B cell (primary cell): ENCODE data around the gene MYO1B. TPM values are rescaled to one million over a fixed set of nuclear protein-coding genes. Genes with fewer than 3 reads are reported as not detected.

Experiments used
- ATAC-seq: fragments of 200-7000 bp; cut with Tn5 transposase; one replicate; pipeline ENCODE4 v1.10.0; 2021; ENCODE audit warnings: low read depth, mild to moderate bottlenecking, moderate number of reproducible peaks, moderate library complexity
- CTCF ChIA-PET: fragments of 350-600 bp; sonication (Branson Sonifier 250); formaldehyde crosslinking; loops from one replicate; lab custom pipeline; 2021; ENCODE audit warnings: antibody characterized with exemption, inconsistent platforms; lab: Charles Lee
- POLR2A ChIA-PET: fragments of 350-600 bp; sonication (Branson Sonifier 250); formaldehyde crosslinking; loops from one replicate; lab custom pipeline; 2021; ENCODE audit warnings: antibody characterized with exemption; lab: Charles Lee
- DNase-seq: peaks from one replicate; pipeline ENCODE4 v3.0.0; 2013
- H2AFZ ChIP-seq: 2 replicates; pipeline ENCODE4 v1.6.1; 2012; ENCODE audit warnings: mild to moderate bottlenecking, low read depth, low read length; ENCODE audit not compliant: insufficient read depth, poor library complexity, severe bottlenecking
- H3K27ac ChIP-seq, 2 donors: 1 replicate in 1 of 2; 2 replicates in 1 of 2; pipeline ENCODE4 v1.5.1; 2012 to 2013; ENCODE audit warnings: low read length in 2 of 2, mild to moderate bottlenecking in 2 of 2, moderate library complexity in 1 of 2
- H3K27me3 ChIP-seq, 4 experiments: fragments of 200-600 bp in 1 of 4; sonication (generic) in 1 of 4; replicated peaks in 1 of 4; 1 replicate in 2 of 4; 2 replicates in 2 of 4; pipeline versions ENCODE4 v1.6.1 to v1.7.0; 2013 to 2016; ENCODE audit warnings: low read length in 3 of 4, mild to moderate bottlenecking in 2 of 4, mixed read lengths in 1 of 4, moderate library complexity in 1 of 4; ENCODE audit not compliant: insufficient read depth in 4 of 4, control insufficient read depth in 3 of 4; ENCODE audit errors: control extremely low read depth in 1 of 4
- H3K36me3 ChIP-seq, 2 experiments: replicated peaks in 1 of 2; 1 replicate in 1 of 2; 2 replicates in 1 of 2; pipeline versions ENCODE4 v1.6.1 to v1.7.1; 2013; ENCODE audit warnings: low read length in 1 of 2; ENCODE audit not compliant: insufficient read depth in 2 of 2, control insufficient read depth in 1 of 2; ENCODE audit errors: control extremely low read depth in 1 of 2, extremely low read depth in 1 of 2
- H3K4me1 ChIP-seq, 2 donors: fragments of 200-600 bp in 1 of 2; sonication (generic) in 1 of 2; 1 replicate in 1 of 2; 2 replicates in 1 of 2; pipeline versions ENCODE4 v1.5.1 to v1.6.1; 2013 to 2017; ENCODE audit warnings: low read length in 2 of 2; ENCODE audit not compliant: control insufficient read depth in 2 of 2, insufficient read depth in 2 of 2
- H3K4me2 ChIP-seq: replicated peaks from 2 replicates; pipeline ENCODE3; 2012; ENCODE audit warnings: mild to moderate bottlenecking, low read depth, low read length; ENCODE audit not compliant: poor library complexity, severe bottlenecking
- H3K4me3 ChIP-seq, 5 experiments: fragments of 200-600 bp in 1 of 5; sonication (generic) in 1 of 5; 1 replicate in 3 of 5; 2 replicates in 2 of 5; pipeline versions ENCODE4 v1.5.1 to v1.7.0; 2011 to 2016; ENCODE audit warnings: low read length in 4 of 5, mild to moderate bottlenecking in 4 of 5, low read depth in 2 of 5, control low read depth in 1 of 5, moderate library complexity in 1 of 5; ENCODE audit not compliant: insufficient read depth in 1 of 5; ENCODE audit errors: control extremely low read depth in 1 of 5, extremely low read depth in 1 of 5
- H3K79me2 ChIP-seq: fragments of 200-600 bp; sonication (generic); one replicate; pipeline ENCODE4 v1.6.0; 2016; ENCODE audit warnings: low read length; ENCODE audit not compliant: control insufficient read depth, insufficient read depth
- H3K9ac ChIP-seq: fragments of 200-600 bp; sonication (generic); 2 replicates; pipeline ENCODE4 v1.6.1; 2017; ENCODE audit warnings: mild to moderate bottlenecking, low read length, moderate library complexity
- H3K9me3 ChIP-seq, 3 donors: one replicate each; pipeline versions ENCODE4 v1.6.1 to v1.7.1; 2013; ENCODE audit warnings: low read length in 2 of 3; ENCODE audit not compliant: control insufficient read depth in 2 of 3, insufficient read depth in 1 of 3; ENCODE audit errors: control extremely low read depth in 1 of 3
- H4K20me1 ChIP-seq: 2 replicates; pipeline ENCODE4 v1.6.0; 2012; ENCODE audit warnings: mild to moderate bottlenecking, low read length; ENCODE audit not compliant: insufficient read depth, control insufficient read depth, poor library complexity, severe bottlenecking
- H3K27ac Mint-ChIP-seq: one replicate; pipeline ENCODE4 v1.8.0; 2021; ENCODE audit warnings: mixed read lengths
- H3K27me3 Mint-ChIP-seq: one replicate; pipeline ENCODE4 v1.8.0; 2021; ENCODE audit warnings: mixed read lengths
- H3K4me1 Mint-ChIP-seq: one replicate; pipeline ENCODE4 v1.8.0; 2021; ENCODE audit warnings: mixed read lengths
- H3K4me3 Mint-ChIP-seq: one replicate; pipeline ENCODE4 v1.8.0; 2021; ENCODE audit warnings: mixed read lengths
- H3K9me3 Mint-ChIP-seq: one replicate; pipeline ENCODE4 v1.8.0; 2022; ENCODE audit warnings: mixed read lengths; ENCODE audit not compliant: insufficient read depth
- EZH2 ChIP-seq: IDR thresholded peaks from 2 replicates; pipeline ENCODE4 v1.6.1; 2012; ENCODE audit warnings: borderline replicate concordance, low read depth, mild to moderate bottlenecking, moderate library complexity, low read length; ENCODE audit not compliant: insufficient read depth, poor library complexity, severe bottlenecking
- WGBS: methylation state at CpG from one replicate; pipeline ENCODE4 v1.1.5; 2013; ENCODE audit warnings: missing lambda C conversion rate; ENCODE audit not compliant: insufficient coverage; 5-methylcytosine and 5-hydroxymethylcytosine counted together
- intact Hi-C: fragments of 100-400 bp; cut with micrococcal nuclease; formaldehyde crosslinking; loops from one replicate; pipeline ENCODE4 v1.10.0; 2022
- polyA plus RNA-seq: library from polyadenylated mRNA; depleted of rRNA; stranded (reverse); fragments of >200 nt; gene quantifications from 2 replicates; pipeline ENCODE4 v1.2.3, GENCODE V29; 2012
- total RNA-seq, 2 donors: library from RNA; stranded (reverse); fragments of 120-200 nt in 1 of 2; gene quantifications; 1 replicate in 1 of 2; 2 replicates in 1 of 2; pipeline versions ENCODE4 v1.2.3 to v1.2.4, GENCODE V29; 2013 to 2022
- TF ChIP-seq, protein P1 (sequence below): fragments of 200-600 bp; IDR thresholded peaks from one replicate; pipeline ENCODE4 v1.8.0; 2022; ENCODE audit warnings: antibody characterized with exemption, mild to moderate bottlenecking

MYO1B gene
- total and polyA plus RNA-seq, 2 donors (not counting 1 experiment from before 2014, with no cell fraction given): 0.67 to 4.4 TPM

DNA sequence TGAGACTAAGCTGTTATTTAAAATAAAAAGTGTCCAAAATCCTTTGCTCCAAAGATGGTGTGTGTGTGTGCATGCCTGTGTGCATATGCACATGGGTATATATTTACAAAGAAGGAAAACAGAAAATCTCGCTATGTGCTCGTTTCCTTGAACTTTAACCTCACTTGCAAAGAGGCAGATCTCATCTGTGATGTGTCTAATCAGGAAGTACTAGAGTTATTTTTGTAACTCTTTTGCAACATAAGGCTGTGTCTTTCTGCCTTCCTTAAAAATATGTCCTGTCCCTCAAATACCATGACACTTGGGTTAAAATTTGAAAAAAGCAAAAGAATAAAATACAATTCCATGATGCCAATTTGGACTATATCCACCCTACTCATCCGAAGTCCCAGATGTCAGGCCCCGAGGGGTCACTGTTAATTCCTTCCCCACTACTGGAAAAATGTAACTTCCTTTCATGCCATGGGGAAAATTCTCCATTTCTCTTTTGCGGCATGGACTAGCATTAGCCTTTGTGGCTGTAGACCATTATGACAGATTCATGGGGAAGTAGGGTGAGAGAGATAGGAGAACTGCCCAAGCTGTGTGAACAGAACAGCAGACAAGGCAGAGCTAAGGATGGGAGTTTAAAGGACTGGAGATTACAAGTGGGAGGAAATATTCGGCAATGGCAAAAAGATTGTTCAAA is 191.3 kb downstream of the MYO1B start:
- ChIA-PET POLR2A (no interaction called here), CTCF (interaction anchor here (0.6 kb wide), 1 partner anchor 71 kb away, joined by 3 read pairs; no protein-coding TSS in a partner anchor)
- H3K4me2 ChIP-seq: no peak overlapping the region
- peaks cover 6% of the 10 kb centered on the region for H3K4me1 Mint-ChIP-seq
- no peak overlapping the region for H2AFZ ChIP-seq
- peaks cover 0 to 4% of the 10 kb centered on the region in 2 donors for H3K4me1 ChIP-seq
- H3K4me3 ChIP-seq: no peak overlapping the region
- H3K9me3 Mint-ChIP-seq: no peaks in the 10 kb centered on the region
- no peak overlapping the region for H3K27ac Mint-ChIP-seq
- DNase-seq (no peak), ATAC-seq (no peak)
- TF ChIP-seq, protein P1, sequence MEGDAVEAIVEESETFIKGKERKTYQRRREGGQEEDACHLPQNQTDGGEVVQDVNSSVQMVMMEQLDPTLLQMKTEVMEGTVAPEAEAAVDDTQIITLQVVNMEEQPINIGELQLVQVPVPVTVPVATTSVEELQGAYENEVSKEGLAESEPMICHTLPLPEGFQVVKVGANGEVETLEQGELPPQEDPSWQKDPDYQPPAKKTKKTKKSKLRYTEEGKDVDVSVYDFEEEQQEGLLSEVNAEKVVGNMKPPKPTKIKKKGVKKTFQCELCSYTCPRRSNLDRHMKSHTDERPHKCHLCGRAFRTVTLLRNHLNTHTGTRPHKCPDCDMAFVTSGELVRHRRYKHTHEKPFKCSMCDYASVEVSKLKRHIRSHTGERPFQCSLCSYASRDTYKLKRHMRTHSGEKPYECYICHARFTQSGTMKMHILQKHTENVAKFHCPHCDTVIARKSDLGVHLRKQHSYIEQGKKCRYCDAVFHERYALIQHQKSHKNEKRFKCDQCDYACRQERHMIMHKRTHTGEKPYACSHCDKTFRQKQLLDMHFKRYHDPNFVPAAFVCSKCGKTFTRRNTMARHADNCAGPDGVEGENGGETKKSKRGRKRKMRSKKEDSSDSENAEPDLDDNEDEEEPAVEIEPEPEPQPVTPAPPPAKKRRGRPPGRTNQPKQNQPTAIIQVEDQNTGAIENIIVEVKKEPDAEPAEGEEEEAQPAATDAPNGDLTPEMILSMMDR: no peak
- TF ChIP-seq EZH2: no peak
- H3K27me3 ChIP-seq: no peaks in the 10 kb centered on the region
- no peak overlapping the region for H3K9ac ChIP-seq
- no peaks in the 10 kb centered on the region for H4K20me1 ChIP-seq
- H3K27me3 Mint-ChIP-seq: peaks cover 4% of the 10 kb centered on the region
- WGBS: no CpG with 5 or more reads among the region's 6 CpGs
- no peaks in the 10 kb centered on the region for H3K79me2 ChIP-seq
- H3K4me3 Mint-ChIP-seq: no peak overlapping the region
- intact Hi-C loops: no loop called here
- peaks cover 0 to 2% (median 0%) of the 10 kb centered on the region in 3 donors for H3K9me3 ChIP-seq
- no peak overlapping the region for H3K27ac ChIP-seq
- no peaks in the 10 kb centered on the region for H3K36me3 ChIP-seq

DNA sequence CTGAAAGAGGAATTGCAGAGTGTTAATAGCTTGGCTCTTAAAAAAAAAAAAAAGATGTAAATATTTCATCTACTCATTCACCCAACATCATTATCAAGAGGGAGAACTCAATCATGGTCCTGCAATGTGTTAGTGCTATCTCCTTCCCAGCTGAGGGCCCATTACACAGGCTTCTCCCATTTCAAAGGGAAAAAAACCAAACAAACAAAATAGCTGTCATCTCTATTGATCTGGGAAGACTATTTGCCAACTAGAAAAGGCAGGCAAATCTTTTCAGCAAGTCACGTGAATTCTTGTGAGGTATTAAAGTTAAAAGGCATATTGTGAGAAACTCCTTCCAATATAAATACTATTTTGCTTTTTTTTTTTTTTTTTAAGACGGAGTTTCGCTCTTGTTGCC is 194.3 kb downstream of the MYO1B start:
- Histone ChIP-seq H3K4me3 (no peak overlapping the region), H3K4me1 (peaks cover 0 to 4% of the 10 kb centered on the region in 2 donors), H2AFZ (no peak overlapping the region), H3K4me2 (no peak overlapping the region), H3K9ac (no peak overlapping the region), H3K9me3 (no peaks in the 10 kb centered on the region), H3K27ac (no peak overlapping the region), H3K36me3 (no peaks in the 10 kb centered on the region), H4K20me1 (no peaks in the 10 kb centered on the region), H3K79me2 (no peaks in the 10 kb centered on the region), H3K27me3 (no peaks in the 10 kb centered on the region)
- Mint-ChIP-seq H3K27ac (no peak overlapping the region), H3K4me1 (peaks cover 6% of the 10 kb centered on the region), H3K4me3 (no peak overlapping the region), H3K27me3 (peaks cover 5% of the 10 kb centered on the region), H3K9me3 (no peaks in the 10 kb centered on the region)
- ATAC-seq: no peak
- DNase-seq: no peak
- intact Hi-C loops: no loop called here
- ChIA-PET CTCF (interaction anchor here (0.7 kb wide), 1 partner anchor 194 kb away, joined by 3 read pairs; no protein-coding TSS in a partner anchor), POLR2A (no interaction called here)
- TF ChIP-seq, protein P1: no peak
- TF ChIP-seq EZH2: no peak
- no CpG with 5 or more reads among the region's 3 CpGs for WGBS
